NOMO-1 treated with DMSO at 0.1 percent for 48 hours (cell line): ENCODE data around the gene GPR63.

ENCODE experiments used
- DNase-seq: peaks from one replicate; lab custom pipeline; 2025; ENCODE audit not compliant: unreplicated experiment; lab: John Stamatoyannopoulos, UW

Gene GPR63

DNA sequence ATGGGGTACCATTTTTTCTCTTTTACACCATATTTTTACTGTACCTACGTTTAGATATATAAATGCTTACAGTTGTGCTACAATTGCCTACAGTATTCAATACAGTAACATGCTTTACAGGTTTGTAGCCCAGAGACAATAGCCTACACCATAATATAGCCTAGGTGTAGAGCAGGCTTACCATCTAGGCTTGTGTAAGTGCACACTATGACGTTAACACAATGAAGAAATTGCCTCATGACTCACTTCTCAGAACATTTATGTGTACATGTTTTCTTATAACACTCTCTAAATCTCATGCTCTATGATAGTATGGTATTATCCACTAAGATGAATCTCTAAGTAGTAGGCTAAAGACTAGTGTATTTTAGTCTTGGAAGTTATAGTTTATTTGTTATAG, 13.5 kb downstream of the GPR63 start:
- DNase-seq, result no peak

DNA sequence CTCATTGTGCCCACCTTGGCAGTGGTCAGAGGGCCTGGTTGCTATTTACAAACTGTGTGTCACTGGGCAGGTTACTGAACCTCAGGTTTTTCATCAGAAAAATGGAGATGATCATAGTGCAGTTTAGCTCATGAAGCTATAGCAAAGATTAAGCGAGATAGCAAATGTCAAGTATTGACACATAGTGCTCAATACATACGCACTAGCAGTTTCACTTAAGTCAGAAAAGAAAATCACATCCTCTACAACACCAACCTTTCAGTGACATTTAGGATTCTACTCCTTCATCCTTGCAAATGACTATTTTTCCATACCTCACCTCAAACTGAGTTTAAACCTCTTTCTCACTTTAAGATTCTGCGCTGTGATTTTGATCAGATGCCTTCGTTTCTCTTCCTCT, 16.2 kb downstream of the GPR63 start:
- DNase-seq, result no peak

DNA sequence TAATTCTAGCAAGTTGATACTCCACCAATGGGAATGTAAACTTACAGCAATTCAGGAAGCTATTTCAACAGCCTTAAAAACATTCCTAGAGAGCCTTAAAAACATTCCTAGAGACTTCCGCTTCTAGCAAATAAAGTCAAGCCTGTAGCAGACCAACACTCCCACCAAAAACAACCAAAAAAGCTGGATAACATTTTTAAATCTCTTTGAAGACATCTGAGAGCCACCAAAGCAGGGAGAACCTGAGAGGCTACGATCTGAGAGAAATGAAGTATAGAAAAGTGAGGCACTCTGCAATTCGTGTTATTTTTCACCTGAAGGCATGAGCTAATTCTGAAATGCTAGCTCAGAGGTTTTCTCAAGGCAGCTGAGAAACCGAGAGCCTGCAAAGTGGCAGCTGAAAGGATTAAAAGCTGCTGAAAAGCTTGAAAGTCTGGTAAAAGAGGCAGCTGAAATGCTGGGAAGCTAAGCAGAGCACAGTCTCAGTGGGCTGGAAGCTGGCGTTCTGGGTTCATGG, 20.9 kb downstream of the GPR63 start:
- no peak for DNase-seq

DNA sequence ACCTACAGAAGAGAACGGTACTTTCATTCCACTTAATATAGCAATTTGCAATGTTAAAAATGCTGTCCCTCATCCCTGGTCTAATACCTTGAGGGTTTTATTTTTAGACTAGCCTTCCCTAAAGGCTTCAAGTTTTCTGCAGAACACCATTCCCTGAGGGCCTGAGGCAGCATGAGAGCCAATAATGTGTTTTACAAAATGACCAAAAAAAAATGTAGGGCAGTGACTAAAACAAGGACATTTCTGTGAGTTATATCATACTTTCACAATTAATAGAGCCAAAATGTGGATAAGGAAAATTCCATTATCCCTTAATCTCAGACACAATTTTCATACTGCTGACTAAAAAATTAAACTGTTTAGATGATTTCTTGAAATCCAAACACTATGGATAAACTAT, 22.7 kb downstream of the GPR63 start:
- DNase-seq, result no peak

DNA sequence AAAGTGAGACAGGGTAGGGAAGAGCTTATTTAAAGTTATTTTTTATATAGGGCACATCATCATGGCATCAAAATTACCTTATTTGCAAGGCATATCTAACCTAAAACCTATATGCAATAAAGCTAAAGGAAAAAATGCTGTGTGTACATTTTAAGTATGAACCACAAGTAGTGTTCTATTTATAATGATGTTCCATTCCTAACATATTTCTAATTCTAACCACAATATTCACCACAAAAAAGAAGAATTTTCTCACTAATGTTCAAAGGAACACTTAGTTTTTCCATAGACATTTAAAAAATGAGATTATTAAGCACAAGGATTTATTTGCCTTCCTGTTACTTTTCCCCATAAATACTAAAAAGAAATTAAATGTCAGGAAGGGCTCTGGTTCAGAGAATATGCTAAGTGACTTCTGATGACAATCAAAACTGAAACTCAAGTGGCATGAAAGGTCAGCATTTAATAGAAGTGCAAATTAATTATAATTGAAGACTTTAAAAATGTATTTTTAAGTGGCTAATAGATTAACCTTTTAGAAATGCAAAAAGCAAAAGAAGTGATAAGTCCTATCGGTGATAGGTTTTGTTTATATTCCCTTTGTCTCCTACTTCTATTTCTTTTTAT, 25.1 kb downstream of the GPR63 start:
- no peak for DNase-seq

DNA sequence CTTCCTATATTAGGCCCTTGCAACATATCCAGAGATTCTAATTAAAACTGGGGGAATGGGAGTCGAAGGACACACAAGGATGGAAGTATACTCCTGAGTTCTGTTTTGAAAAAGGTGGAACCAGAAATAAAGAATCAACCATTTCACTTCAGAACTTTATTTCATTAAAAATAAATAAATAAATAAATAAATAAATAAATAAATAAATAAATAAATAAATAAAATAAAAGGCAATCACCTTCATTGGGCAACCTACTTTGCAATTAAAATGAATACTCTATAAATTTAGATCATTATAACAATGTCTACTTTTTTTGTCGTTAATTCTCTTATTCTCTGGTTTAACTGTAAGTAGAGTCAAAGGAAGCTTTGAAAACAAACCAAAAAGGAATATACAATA, 25.6 kb downstream of the GPR63 start:
- DNase-seq, result no peak

DNA sequence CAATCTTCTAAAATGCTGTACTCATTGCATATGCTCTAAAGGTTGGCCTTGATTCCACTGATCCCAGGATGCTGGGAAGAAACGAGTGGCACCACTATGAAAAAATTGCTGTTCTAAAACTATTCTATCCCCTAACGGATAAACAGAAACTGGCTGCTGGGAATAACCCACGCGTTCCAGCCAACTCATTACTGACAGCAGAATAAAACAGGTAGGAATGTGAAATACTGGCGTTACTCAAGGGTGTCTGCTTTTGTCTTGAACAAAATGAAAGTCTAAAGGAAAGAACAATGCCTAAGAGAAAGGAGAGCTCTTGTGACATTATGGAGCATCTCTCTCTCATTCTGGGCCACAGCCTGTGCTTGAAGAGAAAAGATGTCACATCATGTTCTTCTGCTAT, 26.1 kb downstream of the GPR63 start:
- no peak for DNase-seq

DNA sequence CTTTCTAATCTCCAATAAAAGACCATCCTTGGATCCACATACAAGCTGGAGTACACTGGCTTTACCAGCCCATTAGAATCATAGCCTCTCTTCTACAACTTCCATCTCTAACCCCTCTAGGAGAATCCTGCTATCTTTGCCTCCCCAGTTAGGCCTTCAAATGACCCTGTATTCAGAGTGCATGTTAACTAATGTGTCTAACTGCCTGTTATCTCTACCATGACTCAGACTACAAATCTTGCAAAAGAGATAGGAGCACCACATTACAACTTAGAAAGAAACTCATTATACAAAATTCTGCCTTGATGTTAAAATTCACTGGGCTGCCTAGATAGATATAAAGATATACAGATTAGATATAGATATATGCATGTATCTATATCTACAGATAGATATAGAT, 28.2 kb downstream of the GPR63 start:
- DNase-seq, result no peak

DNA sequence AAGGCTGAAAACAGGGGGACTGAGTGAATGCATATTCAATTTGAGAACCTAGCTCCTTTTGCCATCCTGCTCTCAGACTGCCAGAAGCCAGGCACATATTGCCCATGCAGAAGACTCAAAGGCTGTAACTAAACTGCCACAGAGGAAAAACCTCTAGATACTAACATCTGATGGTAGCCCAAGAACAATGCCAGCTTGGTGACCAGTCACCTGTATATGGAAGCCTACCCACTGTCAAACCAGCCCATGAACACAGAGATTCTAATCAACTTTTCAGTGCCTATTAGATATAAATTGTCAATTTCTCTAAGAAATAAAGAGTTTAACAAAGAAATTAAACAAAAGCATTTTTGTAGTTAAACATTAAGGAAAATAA, 34.2 kb downstream of the GPR63 start:
- DNase-seq, result no peak

DNA sequence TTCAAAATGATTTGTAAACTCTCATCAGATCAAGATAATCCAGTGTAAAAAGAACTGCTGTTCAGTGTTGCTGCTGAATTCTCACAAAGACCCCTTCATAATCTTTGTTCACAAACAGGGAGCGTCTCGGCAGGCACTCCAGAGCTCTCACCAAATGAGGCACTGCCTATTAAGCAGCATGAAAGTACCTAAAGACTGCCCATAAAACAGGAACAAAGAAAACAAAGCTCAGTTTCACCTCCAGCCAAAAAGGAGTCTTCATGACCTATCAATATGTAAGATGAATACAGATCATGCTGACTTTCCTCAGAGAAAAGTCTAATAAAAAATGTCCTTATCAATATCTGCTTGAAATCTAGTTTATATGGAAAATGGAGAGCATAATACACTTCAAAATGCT, 41.8 kb downstream of the GPR63 start:
- no peak for DNase-seq

DNA sequence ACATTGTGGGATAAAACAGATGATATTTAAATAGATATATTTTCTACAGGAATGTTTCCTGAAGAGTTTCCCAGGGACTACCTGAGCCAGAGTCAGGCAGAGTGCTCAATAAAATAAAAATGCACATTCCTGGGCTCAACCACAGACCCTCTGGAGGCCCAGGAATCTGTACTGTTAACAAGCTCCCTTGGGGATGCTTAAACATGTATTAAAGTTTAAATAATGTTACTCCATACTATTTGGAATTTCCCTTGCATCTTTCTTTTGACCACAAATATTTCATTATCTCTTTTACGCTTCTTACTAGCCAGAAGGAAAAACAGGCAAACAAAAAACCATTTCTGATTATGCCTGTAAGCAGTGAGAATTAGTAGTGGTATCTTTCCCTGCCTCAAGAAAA, 42.3 kb downstream of the GPR63 start:
- DNase-seq, result no peak

DNA sequence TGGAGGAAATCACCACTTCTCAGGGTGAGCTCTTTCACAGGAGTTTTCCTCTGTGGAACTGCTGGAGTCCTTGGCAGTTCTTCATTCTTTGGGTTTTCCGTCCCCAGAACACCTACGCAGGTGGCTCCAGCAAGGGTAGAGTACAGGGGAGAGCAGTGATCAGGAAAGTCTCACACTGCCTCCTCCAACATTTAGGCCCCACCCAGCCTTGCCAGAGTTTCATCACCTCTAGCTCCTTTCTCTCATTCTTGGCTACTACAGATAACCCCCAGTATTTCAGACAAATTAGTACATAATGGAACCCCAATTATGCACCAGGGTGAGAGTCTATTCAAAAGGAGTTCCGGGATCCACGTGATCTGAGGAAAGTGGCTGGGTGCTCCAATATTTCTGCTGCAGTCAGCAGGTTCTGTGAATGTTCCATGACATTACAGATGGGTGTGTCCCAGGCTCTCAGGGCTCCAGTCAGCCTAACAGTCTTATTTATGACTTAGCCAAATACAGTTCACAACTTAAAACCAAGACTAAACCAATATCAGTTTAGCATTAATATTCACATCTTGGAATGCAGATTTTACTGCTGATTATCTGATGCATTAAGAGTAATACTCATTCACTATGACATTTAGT, 44.6 kb downstream of the GPR63 start:
- DNase-seq, result no peak

DNA sequence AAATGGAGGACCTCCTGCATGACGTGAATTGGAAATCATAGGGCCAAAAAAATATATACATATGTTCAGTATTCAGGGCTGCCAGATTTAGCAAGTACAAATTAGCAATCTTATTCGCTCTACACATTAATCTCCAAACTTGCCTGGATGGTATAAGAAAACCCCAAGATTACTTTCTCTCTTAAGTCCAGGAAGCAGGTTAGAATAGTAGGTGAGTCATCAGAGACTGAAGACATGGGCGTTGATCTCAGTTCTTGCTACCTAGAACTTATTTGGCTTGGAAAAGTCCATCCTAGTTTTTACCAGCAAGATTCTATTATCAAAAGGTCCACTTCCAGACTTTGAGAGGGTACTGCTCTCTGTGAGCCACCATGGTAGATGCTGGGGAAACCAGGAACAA, 47.4 kb downstream of the GPR63 start:
- DNase-seq, result no peak

DNA sequence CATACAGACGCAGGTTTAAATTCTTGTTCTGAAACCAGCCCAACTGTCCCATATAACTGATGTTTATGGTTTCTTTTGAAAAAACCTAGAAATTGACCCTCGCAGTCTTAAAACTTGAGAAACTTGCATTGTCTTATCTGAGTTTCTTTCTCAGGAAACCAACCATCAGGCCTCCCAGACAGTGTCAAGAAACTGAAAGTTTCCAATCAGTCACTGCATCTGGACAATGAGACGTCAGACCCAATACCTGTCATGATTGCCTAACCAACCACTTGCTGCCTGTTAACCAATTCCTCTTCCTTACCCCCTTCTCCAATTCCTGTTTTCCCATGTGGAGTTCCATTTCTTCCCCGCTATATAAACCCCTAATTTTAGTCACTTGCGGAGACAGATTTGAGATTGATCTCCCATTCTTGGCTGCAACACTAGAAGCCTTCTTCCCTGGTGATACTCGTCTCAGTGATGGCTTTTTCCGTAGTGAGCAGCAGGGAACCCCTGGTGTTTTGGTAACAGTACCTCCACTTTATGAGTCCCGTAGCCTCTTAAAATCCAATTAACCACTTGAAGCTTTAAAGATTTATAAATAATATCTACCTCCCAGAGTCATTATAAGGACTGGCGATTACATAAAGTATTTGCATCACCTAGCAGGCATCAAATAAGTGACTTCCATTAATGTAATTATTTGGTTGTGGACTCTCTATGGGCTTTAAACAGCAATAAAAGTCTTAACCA, 49.3 kb downstream of the GPR63 start:
- DNase-seq, result no peak

DNA sequence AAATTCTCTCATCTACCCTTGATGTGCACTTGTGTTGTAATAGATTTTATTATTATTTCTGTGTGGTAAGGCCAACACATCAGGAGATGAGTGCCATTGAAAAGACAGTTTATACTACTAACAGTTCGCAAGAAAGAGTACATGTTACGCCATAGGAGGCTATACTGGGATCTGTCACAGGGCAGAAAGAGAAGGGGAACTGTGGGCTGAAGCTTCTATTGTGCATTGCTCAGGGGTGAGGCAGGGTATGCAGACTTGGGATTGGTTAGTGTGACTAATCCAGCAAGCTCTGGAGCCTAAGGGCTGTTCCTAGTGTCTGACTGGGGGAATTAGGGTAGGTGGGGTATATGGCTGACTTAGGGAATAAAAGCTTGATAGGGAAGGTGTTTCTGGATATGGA, 50.9 kb downstream of the GPR63 start:
- DNase-seq, result peak; percentile 14

DNA sequence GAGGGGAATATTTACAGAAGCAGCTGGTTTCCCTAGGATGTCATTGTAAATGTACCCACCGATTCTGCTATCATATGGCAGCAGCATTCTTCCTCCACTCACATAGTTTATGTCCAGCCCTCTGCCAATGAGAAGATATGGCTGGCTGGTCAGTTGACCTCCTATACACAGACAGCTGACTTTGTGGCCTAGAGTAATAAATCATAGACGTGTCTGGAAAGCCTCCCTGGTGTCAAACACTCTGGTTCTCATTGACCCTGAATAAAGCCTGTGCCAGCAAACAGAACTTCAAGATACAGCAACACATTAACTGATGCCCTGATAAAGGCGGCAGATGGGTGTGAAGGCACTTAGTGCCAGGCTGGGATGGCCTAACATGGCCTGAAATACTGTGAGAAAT, 52.6 kb downstream of the GPR63 start:
- no peak for DNase-seq

DNA sequence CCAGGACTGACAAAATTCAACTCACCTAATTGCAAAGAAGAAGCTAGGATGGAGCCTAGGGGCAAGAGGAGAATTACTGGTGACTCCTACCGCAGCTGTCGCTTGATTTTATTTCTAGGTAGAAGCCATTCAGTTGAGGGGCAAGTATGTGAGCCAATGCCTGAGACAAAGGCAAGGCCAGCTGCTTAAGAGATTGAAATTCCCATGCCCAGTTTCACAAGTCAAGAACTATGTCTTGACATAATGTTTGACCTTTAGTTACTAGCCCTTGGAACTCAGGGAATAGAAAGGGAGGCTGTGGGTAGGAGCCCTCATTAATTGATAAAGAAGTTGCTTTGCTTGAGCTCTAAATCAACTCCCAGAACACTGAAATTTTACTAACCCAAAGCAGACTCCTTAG, 54.0 kb downstream of the GPR63 start:
- no peak for DNase-seq

DNA sequence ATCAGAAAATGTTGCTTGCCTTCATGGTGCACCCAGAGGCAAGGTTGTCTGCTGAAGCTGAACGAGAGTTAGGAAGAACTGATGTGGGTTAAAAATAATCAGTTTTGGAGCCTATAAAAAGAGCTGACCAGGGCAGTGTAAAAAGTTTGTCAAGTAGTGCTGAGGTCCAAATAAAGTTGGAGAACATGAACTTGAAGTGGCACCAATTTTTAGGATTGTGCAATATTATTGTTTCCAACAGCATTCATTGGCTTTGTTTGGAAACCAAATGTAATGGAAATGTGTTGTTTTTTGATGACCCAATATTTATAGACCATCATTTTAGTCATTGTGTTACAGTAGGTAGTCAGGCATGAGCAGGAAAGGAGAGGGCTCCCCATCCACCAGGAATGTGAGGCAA, 55.7 kb downstream of the GPR63 start:
- no peak for DNase-seq

DNA sequence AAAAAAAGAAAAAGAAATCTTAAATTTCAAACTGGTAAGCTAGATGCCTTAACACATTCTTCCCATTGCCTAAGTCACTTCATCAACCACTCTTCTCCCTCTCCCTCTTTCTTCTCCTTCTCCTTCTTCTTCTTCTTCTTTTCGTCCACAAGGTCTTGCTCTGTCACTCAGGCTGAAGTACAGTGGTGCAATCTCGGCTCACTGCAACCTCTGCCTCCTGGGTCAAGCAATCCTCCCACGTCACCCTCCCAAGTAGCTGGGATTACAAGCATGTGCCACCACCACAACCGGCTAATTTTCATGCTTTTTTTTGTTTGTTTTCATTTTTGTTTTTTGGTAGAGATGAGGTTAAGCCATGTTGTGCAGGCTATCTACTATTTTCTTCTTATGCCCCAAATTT, 60.2 kb downstream of the GPR63 start:
- DNase-seq, result no peak

DNA sequence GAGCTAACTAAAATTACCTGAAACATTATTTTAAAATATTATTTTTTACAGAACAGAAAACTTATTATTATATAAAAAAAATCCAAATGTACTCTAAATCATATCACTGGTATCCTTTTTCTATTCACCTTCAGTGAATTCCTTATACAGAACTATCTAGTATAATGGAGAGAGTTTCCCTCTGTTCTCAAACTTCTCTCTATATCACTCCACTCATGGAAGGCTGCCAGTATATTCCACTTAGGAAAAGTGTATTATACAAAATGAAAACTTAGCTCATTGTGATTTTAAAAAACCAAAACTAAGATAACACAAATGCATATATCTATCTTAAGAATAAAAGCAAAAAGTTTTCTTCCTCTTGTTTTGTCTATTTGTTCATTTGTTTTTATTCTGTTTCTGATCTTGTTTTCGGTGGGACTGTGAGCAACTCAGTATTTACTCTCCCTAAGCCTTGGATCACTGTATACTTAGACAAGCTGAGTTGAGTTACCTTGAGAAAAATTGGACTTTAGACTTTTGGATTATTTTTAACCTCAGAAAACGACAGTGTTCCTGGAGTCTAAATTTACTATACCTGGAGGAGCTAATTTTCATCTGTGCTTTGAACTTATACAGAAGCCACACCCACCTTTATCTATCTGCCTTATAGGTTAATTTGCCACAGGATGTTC, 61.4 kb downstream of the GPR63 start:
- DNase-seq, result no peak

DNA sequence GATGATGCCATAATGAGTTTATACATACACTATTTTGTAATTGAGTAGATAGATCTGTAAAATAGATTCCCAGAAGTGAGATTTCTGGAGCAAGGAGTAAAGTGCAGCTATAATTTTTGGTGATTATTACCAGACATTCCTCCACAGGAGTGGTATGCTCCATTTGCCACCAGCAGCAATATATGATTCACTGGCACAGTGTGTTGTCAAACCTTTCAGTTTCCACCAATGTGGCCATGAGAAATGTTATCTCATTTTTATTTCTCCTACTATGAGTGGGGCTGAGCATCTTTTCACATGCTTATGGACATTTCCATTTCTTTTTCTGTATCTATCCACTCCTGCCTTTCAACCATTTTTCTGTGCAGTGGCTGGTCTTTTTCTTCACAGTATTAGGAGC, 70.5 kb downstream of the GPR63 start:
- no peak for DNase-seq

DNA sequence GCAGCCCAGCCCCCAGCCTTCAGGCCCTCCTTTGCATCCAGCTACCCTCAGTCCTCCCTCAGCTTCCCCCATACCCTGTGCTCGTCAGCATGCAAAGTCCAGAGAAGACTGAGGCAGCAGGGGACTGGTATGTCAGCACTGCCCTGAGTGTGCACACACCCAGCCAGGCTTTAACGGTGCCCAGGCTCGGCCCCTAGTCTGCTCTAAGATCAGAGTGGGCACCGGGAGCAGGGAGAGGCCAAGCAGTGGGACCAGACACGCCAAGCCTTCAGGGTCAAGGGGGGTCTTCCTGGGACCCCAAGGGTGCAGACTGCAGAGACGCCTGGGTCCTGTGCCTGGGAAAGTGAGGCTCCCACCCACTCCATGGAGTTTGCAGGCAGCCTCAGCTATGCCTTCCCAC, 74.7 kb downstream of the GPR63 start:
- no peak for DNase-seq
